WTC11 (cell line): Measurements from ENCODE around the gene C1QC. TPM values are rescaled to one million over a fixed set of nuclear protein-coding genes. Genes with fewer than 3 reads are reported as not detected.

Source experiments
- ATAC-seq: fragments of 200-7000 bp; cut with Tn5 transposase; 2 replicates; pipeline ENCODE4 v1.10.0; 2021; ENCODE audit warnings: mild to moderate bottlenecking, moderate library complexity
- CTCF ChIA-PET: fragments of 300-600 bp; sonication (Branson Sonifier 250); formaldehyde crosslinking; loops from one replicate; lab custom pipeline; 2021; ENCODE audit warnings: antibody characterized with exemption; lab: Charles Lee
- POLR2A ChIA-PET: fragments of 350-600 bp; sonication (Branson Sonifier 250); formaldehyde crosslinking; loops from one replicate; lab custom pipeline; 2021; ENCODE audit warnings: antibody characterized with exemption; lab: Charles Lee
- DNase-seq: peaks from one replicate; pipeline ENCODE4 v3.0.0; 2021; ENCODE audit warnings: low spot score
- H3K27ac Mint-ChIP-seq: 2 replicates; pipeline ENCODE4 v1.8.0; 2021; ENCODE audit warnings: mixed read lengths
- H3K27me3 Mint-ChIP-seq: 2 replicates; pipeline ENCODE4 v1.8.0; 2021; ENCODE audit warnings: low read depth, mild to moderate bottlenecking, moderate library complexity, mixed read lengths
- H3K36me3 Mint-ChIP-seq: 2 replicates; pipeline ENCODE4 v1.8.0; 2021; ENCODE audit warnings: mixed read lengths
- H3K4me1 Mint-ChIP-seq: 2 replicates; pipeline ENCODE4 v1.8.0; 2022; ENCODE audit warnings: mixed read lengths
- H3K4me3 Mint-ChIP-seq: 2 replicates; pipeline ENCODE4 v1.8.0; 2021; ENCODE audit warnings: mild to moderate bottlenecking, moderate library complexity, mixed read lengths
- H3K9me3 Mint-ChIP-seq: 2 replicates; pipeline ENCODE4 v1.8.0; 2021; ENCODE audit warnings: mixed read lengths
- AFF4 ChIP-seq: sonication (generic); formaldehyde crosslinking; IDR thresholded peaks from 2 replicates; pipeline ENCODE4 v1.8.1; 2023; ENCODE audit warnings: mild to moderate bottlenecking, missing genetic modification reagents, borderline replicate concordance
- GABPB1 ChIP-seq: sonication (generic); formaldehyde crosslinking; IDR thresholded peaks from 2 replicates; pipeline ENCODE4 v1.8.1; 2023; ENCODE audit warnings: mild to moderate bottlenecking, missing genetic modification reagents
- MAX ChIP-seq: sonication (generic); formaldehyde crosslinking; IDR thresholded peaks from 2 replicates; pipeline ENCODE4 v1.8.0; 2022; ENCODE audit warnings: mild to moderate bottlenecking, missing genetic modification reagents
- MLX ChIP-seq: sonication (generic); formaldehyde crosslinking; IDR thresholded peaks from 2 replicates; pipeline ENCODE4 v1.8.1; 2023; ENCODE audit warnings: mild to moderate bottlenecking, missing genetic modification reagents, moderate library complexity
- NFATC4 ChIP-seq: fragments of 250-450 bp; sonication (Bioruptor Pico); IDR thresholded peaks from 2 replicates; pipeline ENCODE4 v1.9.0; 2021; ENCODE audit warnings: mild to moderate bottlenecking
- NFYB ChIP-seq: sonication (generic); formaldehyde crosslinking; conservative IDR thresholded peaks from 2 replicates; pipeline ENCODE4 v1.8.0; 2022; ENCODE audit warnings: low read depth, missing genetic modification reagents
- NR2C2 ChIP-seq: sonication (generic); formaldehyde crosslinking; IDR thresholded peaks from 2 replicates; pipeline ENCODE4 v1.8.0; 2022; ENCODE audit warnings: mild to moderate bottlenecking, missing genetic modification reagents
- RORB ChIP-seq: fragments of 250-450 bp; sonication (Bioruptor Pico); IDR thresholded peaks from 2 replicates; pipeline ENCODE4 v1.9.0; 2021; ENCODE audit warnings: mild to moderate bottlenecking
- SMAD4 ChIP-seq: sonication (generic); formaldehyde crosslinking; IDR thresholded peaks from 2 replicates; pipeline ENCODE4 v1.8.0; 2022; ENCODE audit warnings: mild to moderate bottlenecking, missing genetic modification reagents
- USF2 ChIP-seq: sonication (generic); formaldehyde crosslinking; IDR thresholded peaks from 2 replicates; pipeline ENCODE4 v1.8.1; 2023; ENCODE audit warnings: mild to moderate bottlenecking, missing genetic modification reagents, moderate library complexity
- ZNF317 ChIP-seq: sonication (generic); formaldehyde crosslinking; IDR thresholded peaks from 2 replicates; pipeline ENCODE4 v1.8.1; 2023; ENCODE audit warnings: low read depth, mild to moderate bottlenecking, moderate library complexity, missing genetic modification reagents, borderline replicate concordance
- total RNA-seq: library from RNA; stranded (reverse); gene quantifications from 3 replicates; pipeline ENCODE4 v1.2.3, GENCODE V29; 2021
- TF ChIP-seq, protein P1 (sequence below): sonication (generic); formaldehyde crosslinking; IDR thresholded peaks from 2 replicates; pipeline ENCODE4 v1.8.1; 2023; ENCODE audit warnings: mild to moderate bottlenecking, missing genetic modification reagents
- TF ChIP-seq, protein P2 (sequence below): sonication (generic); formaldehyde crosslinking; IDR thresholded peaks from 2 replicates; pipeline ENCODE4 v1.8.0; 2022; ENCODE audit warnings: missing genetic modification reagents

The C1QC gene
- total RNA-seq, 1 experiment from 2014 or later = 0.28 TPM

DNA sequence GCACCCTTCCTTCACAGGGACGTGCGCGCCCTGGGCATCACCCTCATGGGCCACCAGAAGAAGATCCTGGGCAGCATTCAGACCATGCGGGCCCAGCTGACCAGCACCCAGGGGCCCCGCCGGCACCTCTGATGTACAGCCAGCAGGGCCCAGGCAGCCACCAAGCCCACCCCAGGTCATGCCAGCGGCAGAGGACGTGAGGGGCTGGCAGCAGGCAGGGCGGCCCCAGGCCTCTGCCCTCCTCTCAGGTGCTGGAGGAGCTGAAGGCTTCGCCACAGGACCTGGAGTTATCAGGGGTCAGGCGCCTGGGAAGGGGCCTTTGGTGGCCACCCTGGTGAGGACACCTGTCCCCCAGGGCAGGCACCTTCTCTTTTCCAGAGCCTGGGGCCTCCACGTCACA, 41.8 kb upstream of the C1QC start (continued):
- TF ChIP-seq AFF4 (CRISPR knock-in tag) = no peak
- no peak for TF ChIP-seq RORB
- no peak for TF ChIP-seq NR2C2 (CRISPR knock-in tag)
- TF ChIP-seq ZNF317 (CRISPR knock-in tag) = no peak
- TF ChIP-seq NFATC4 (CRISPR knock-in tag) = no peak
- no peak for TF ChIP-seq MAX (CRISPR knock-in tag)
- TF ChIP-seq, protein P1, sequence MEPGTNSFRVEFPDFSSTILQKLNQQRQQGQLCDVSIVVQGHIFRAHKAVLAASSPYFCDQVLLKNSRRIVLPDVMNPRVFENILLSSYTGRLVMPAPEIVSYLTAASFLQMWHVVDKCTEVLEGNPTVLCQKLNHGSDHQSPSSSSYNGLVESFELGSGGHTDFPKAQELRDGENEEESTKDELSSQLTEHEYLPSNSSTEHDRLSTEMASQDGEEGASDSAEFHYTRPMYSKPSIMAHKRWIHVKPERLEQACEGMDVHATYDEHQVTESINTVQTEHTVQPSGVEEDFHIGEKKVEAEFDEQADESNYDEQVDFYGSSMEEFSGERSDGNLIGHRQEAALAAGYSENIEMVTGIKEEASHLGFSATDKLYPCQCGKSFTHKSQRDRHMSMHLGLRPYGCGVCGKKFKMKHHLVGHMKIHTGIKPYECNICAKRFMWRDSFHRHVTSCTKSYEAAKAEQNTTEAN = no peak
- TF ChIP-seq USF2 (CRISPR knock-in tag) = no peak
- TF ChIP-seq, protein P2, sequence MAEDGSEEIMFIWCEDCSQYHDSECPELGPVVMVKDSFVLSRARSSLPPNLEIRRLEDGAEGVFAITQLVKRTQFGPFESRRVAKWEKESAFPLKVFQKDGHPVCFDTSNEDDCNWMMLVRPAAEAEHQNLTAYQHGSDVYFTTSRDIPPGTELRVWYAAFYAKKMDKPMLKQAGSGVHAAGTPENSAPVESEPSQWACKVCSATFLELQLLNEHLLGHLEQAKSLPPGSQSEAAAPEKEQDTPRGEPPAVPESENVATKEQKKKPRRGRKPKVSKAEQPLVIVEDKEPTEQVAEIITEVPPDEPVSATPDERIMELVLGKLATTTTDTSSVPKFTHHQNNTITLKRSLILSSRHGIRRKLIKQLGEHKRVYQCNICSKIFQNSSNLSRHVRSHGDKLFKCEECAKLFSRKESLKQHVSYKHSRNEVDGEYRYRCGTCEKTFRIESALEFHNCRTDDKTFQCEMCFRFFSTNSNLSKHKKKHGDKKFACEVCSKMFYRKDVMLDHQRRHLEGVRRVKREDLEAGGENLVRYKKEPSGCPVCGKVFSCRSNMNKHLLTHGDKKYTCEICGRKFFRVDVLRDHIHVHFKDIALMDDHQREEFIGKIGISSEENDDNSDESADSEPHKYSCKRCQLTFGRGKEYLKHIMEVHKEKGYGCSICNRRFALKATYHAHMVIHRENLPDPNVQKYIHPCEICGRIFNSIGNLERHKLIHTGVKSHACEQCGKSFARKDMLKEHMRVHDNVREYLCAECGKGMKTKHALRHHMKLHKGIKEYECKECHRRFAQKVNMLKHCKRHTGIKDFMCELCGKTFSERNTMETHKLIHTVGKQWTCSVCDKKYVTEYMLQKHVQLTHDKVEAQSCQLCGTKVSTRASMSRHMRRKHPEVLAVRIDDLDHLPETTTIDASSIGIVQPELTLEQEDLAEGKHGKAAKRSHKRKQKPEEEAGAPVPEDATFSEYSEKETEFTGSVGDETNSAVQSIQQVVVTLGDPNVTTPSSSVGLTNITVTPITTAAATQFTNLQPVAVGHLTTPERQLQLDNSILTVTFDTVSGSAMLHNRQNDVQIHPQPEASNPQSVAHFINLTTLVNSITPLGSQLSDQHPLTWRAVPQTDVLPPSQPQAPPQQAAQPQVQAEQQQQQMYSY (CRISPR knock-in tag) = no peak
- no peak for TF ChIP-seq MLX (CRISPR knock-in tag)
- no peak for TF ChIP-seq NFYB (CRISPR knock-in tag)
- TF ChIP-seq, all 79 proteins: peak for 0

GRCh38 chr1:22602060-22602740, 41.2 kb upstream of the C1QC start:
- H3K4me3 Mint-ChIP-seq = no peak overlapping the region
- no peaks in the 10 kb centered on the region for H3K9me3 Mint-ChIP-seq
- CTCF ChIA-PET = no interaction called here
- H3K27ac Mint-ChIP-seq = no peak overlapping the region; the same call in 1 of the 2 replicates
- POLR2A ChIA-PET = no interaction called here
- H3K4me1 Mint-ChIP-seq = no peaks in the 10 kb centered on the region
- ATAC-seq (no peak), DNase-seq (no peak)
- peaks cover 10% of the 10 kb centered on the region; the same call in 1 of the 2 replicates for H3K27me3 Mint-ChIP-seq
- H3K36me3 Mint-ChIP-seq = no peaks in the 10 kb centered on the region
- no peak for TF ChIP-seq SMAD4 (CRISPR knock-in tag)
- TF ChIP-seq GABPB1 (CRISPR knock-in tag) = no peak
